HG02610 (cell line): ENCODE results near the gene PRR15.
"Not testable (repeated sequence)": the region's sequence is repeated elsewhere in the genome, so short reads cannot be mapped to it uniquely, and the experiment has no call there.

Experiments used
- ATAC-seq: cut with Tn5 transposase; IDR thresholded peaks from one replicate; pipeline ENCODE4 v1.9.1; 2021; ENCODE audit warnings: mild to moderate bottlenecking, moderate library complexity; ENCODE audit not compliant: unreplicated experiment

The PRR15 gene

GRCh38 chr7:29563590-29564495 lies at the start of gene PRR15:
Gene PRR15, plus strand, starts transcription at chr7:29563835. Its CDS starts 2,495 bp downstream, at chr7:29566330.
- no peak for ATAC-seq

DNA sequence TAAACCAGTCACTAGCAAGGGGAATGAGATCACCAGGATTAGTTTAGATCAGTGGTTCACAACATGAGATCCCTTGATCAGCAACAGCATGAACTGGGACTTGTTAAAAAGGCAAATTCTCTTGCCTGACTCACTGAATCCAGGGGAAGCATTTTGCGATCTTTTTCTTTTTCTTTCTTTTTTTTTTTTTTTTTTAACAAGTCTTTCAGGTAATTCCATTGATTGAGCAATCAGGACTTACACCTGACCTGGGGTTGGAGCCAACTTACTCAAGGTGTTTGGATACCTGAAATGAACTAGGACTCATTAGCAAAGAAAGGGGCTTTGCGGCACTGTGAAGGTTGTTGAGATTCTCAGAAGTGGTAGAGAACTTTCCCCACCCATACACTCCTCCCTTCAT lies 47.1 kb upstream of the PRR15 start:
- no peak for ATAC-seq

- no peak for ATAC-seq
Observed at GRCh38 chr7:29518616-29519015, 45.0 kb upstream of the PRR15 start.

DNA sequence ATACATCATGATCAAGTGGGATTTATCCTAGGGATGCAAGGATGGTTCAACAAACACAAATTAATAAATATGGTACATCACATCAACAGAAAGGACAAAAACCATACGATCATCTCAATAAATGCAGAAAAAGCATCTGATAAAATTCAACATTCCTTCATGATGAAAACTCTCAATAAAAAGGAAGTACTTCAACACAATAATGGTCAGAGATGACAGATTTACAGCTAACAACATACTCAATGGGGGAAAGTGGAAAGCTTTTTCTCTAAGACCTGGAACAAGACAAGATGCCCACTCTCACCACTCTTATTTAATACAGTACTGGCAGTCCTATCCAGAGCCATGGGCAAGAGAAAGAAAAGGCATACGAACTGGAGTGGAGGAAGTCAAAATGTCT lies 39.9 kb upstream of the PRR15 start:
- no peak for ATAC-seq

DNA sequence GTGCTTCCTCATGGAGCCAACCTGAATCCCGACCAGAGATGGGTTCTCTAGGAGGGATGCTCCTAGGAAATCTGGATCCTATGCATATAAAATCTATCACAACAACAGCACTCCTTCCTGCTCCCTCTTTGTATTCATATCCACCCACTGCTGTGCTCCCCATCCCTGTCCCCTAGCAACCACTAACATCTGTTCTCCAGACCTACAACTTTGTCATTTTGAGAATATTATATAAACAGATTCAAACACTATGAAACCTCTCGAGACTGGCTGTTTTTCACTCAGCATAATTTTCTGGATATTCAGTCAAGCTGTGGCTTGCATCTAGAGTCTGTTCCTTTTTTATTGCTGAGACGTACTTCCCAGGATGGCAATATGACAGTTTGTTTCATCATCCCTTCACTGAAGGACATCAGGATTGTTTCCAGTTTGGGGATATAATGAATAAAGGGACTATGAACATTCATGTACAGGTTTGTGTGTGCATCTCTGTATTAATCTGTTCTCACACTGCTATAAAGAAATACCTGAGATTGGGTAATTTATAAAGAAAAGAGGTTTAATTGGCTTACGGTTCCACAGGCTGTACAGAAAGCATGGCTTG lies 36.0 kb upstream of the PRR15 start:
- ATAC-seq, result no peak

DNA sequence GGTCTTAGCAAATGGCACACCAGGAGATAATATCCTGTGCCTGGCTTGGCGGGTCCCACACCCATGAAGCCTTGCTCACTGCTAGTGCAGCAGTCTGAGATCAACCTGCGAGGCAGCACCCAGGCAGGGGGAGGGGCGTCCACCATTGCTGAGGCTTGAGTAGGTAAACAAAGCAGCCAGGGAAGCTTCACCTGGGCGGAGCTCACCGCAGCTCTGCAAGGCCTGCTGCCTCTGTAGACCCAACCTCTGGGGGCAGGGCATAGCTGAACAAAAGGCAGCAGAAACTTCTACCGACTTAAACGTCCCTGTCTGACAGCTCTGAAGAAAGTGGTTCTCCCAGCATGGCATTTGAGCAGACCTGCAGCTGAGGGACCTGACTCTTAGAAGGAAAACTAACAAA lies 35.1 kb upstream of the PRR15 start:
- not testable (repeated sequence) for ATAC-seq

GRCh38 chr7:29538389-29538788 lies 25.2 kb upstream of the PRR15 start:
- no peak for ATAC-seq

DNA sequence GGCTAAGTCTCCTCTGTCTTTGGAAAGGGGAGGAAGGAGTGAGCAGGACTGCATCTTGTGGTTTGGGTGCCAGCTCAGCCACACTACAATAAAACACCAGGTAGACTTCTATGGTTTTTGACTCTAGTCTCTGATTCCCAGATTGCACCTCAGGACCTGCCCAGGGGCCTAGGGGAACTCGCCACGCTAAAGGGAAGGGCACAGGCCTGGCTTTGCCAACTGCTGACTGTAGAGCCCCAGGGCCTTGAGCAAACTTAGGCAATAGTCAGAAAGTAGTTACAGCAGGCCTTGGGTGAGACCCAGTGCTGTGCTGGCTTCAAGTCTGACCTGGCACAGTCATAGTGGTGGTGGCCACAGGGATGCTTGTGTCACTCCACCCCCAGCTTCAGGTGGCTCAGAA lies 24.2 kb upstream of the PRR15 start:
- ATAC-seq, result no peak

- no peak for ATAC-seq
Observed at GRCh38 chr7:29547421-29547820, 16.2 kb upstream of the PRR15 start.

DNA sequence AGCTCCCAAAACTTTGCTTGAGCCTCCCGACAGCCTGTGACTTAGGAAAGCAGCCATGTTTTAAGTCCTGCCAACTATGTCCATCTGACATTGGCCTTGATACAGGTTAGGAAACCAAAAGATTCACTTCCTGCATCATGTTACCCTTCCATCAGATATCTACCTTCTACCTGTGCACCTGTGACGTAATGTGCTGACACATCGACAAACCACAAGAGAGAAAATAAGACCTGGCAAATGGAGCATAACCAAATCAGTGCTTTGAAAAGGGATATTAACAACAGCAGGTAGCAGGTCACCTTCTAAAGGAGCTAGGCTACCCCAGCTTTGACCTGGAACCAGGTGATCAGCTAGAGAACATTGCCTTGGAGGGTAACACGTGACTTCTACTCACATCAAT lies 14.8 kb upstream of the PRR15 start:
- no peak for ATAC-seq

GRCh38 chr7:29552392-29552791 lies 11.2 kb upstream of the PRR15 start:
- ATAC-seq, result no peak

DNA sequence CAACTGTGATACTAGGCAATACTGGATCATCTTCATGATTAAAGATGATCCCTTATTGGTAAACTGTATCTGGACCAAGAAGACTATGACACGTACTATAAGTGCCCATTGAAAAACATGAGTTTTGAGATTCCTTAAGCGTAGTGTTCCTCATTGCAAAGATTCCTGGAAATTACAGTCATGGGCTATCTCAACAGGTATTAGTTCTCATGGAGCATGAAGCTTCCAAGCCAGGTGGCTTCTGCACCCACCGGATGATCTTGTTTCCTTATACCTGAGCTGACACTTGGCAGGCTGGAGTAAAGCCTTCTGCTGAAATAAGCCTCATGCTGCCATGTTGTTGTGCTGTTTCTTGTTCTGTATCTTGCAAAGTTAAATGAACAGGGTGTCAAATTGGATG lies 8.6 kb upstream of the PRR15 start:
- no peak for ATAC-seq

- no peak for ATAC-seq
Observed at GRCh38 chr7:29556405-29557195, 7.0 kb upstream of the PRR15 start.

- ATAC-seq, result no peak
Observed at GRCh38 chr7:29557954-29558353, 5.7 kb upstream of the PRR15 start.

GRCh38 chr7:29561271-29561670 lies 2.4 kb upstream of the PRR15 start:
- no peak for ATAC-seq

- no peak for ATAC-seq
Observed at GRCh38 chr7:29562307-29562706, 1.3 kb upstream of the PRR15 start.

GRCh38 chr7:29564496-29565223 lies 1.0 kb downstream of the PRR15 start:
- no peak for ATAC-seq

GRCh38 chr7:29565224-29565630 lies 1.6 kb downstream of the PRR15 start:
- ATAC-seq, result no peak

DNA sequence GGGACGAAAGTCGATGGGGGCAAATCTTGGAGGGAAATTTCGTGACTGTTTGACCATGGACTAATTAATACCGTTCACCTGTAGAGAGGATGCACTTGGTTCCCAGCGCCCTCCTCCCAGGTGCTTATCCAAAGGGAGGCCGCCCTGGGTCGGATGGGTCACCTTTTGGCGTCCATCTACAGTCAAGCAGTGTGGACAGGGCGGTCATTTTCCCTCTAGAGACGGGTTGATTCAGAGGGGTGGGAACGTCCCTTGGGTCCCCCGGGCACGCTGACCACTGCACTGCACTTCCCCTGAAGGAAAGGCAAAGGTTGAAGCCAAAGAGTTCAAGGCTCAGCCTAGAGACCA lies 2.0 kb downstream of the PRR15 start:
- ATAC-seq, result no peak

DNA sequence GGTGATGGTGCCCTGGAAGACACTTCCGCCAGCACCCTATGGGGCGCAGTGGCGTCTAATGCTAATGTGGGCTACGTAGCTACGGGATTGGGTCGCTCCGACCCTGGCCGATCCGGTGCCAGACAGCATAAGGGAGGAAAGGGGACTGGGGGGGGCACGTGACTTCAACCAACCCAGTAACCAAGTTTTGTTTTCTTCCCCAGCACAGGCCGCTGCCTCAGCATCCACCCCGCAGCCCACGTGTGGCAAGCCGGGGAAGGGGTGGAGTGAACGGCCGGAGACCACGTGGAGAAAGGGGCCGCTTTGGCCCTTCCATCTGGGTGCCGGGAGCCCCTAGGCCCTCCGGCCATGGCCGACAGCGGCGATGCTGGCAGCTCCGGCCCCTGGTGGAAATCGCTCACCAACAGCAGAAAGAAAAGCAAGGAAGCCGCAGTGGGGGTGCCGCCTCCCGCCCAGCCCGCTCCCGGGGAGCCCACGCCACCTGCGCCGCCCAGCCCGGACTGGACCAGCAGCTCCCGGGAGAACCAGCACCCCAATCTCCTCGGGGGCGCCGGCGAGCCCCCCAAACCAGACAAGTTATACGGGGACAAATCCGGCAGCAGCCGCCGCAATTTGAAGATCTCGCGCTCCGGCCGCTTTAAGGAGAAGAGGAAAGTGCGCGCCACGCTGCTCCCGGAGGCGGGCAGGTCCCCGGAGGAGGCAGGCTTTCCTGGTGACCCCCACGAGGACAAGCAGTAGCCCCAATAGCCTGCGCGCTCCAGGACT lies 2.5 kb downstream of the PRR15 start:
- ATAC-seq, result no peak
